Activated CD4-positive, CD25-positive, alpha-beta regulatory T cell treated with anti-CD3 and anti-CD28 coated beads, Interleukin-2, amount 50 U/mL, for 24 hours (primary cell): ENCODE results near the gene ZDHHC14.
"Not testable (repeated sequence)": the region's sequence is repeated elsewhere in the genome, so short reads cannot be mapped to it uniquely, and the experiment has no call there.

ENCODE experiments used
- ATAC-seq, 2 donors: fragments of 150-1000 bp; cut with Tn5 transposase; one replicate each; pipeline ENCODE4 v1.10.0; 2021; ENCODE audit warnings: mild to moderate bottlenecking in 1 of 2, moderate library complexity in 1 of 2

Gene ZDHHC14

GRCh38 chr6:157408427-157408826 lies 27.4 kb downstream of the ZDHHC14 start:
- ATAC-seq = not testable (repeated sequence)

- no peak for ATAC-seq
Observed at GRCh38 chr6:157410045-157410444, 29.1 kb downstream of the ZDHHC14 start.

- no peak for ATAC-seq
Observed at GRCh38 chr6:157411368-157411767, 30.4 kb downstream of the ZDHHC14 start.

- no peak for ATAC-seq
Observed at GRCh38 chr6:157412791-157413190, 31.8 kb downstream of the ZDHHC14 start.

- ATAC-seq = no peak
Observed at GRCh38 chr6:157420497-157420896, 39.5 kb downstream of the ZDHHC14 start.

- no peak for ATAC-seq
Observed at GRCh38 chr6:157424491-157425020, 43.6 kb downstream of the ZDHHC14 start.

GRCh38 chr6:157427969-157428368 lies 47.0 kb downstream of the ZDHHC14 start:
- ATAC-seq = no peak

- peak; percentile 81 to 82 for ATAC-seq
Observed at GRCh38 chr6:157428427-157429202, 47.6 kb downstream of the ZDHHC14 start.

GRCh38 chr6:157429248-157429647 lies 48.3 kb downstream of the ZDHHC14 start:
- ATAC-seq = peak; percentile 54 to 58

GRCh38 chr6:157430834-157431233 lies 49.8 kb downstream of the ZDHHC14 start:
- ATAC-seq = no peak

GRCh38 chr6:157432231-157432891 lies 51.4 kb downstream of the ZDHHC14 start:
- no peak for ATAC-seq

GRCh38 chr6:157432892-157433265 lies 51.9 kb downstream of the ZDHHC14 start:
- ATAC-seq = no peak

- ATAC-seq = no peak
Observed at GRCh38 chr6:157433678-157434081, 52.7 kb downstream of the ZDHHC14 start.

GRCh38 chr6:157434349-157435033 lies 53.5 kb downstream of the ZDHHC14 start:
- no peak for ATAC-seq

- ATAC-seq = no peak
Observed at GRCh38 chr6:157436219-157436943, 55.4 kb downstream of the ZDHHC14 start.

- ATAC-seq = no peak
Observed at GRCh38 chr6:157436944-157437336, 56.0 kb downstream of the ZDHHC14 start.

GRCh38 chr6:157438611-157439111 lies 57.7 kb downstream of the ZDHHC14 start:
- ATAC-seq = no peak

GRCh38 chr6:157440171-157440570 lies 59.2 kb downstream of the ZDHHC14 start:
- ATAC-seq = no peak

GRCh38 chr6:157442291-157442690 lies 61.3 kb downstream of the ZDHHC14 start:
- ATAC-seq = no peak

- ATAC-seq = peak in 1 of 2 donors; percentile 62
Observed at GRCh38 chr6:157443066-157443800, 62.2 kb downstream of the ZDHHC14 start.

GRCh38 chr6:157445277-157446009 lies 64.5 kb downstream of the ZDHHC14 start:
- no peak for ATAC-seq
